Small intestine (tissue), 7 donors: ENCODE data around the gene POGZ. TPM values are rescaled to one million over a fixed set of nuclear protein-coding genes. Genes with fewer than 3 reads are reported as not detected.
A peak's percentile ranks its signal among the peaks of the same experiment; 100 is the strongest.

Experiments used
- DNase-seq, 2 donors: peaks; one replicate each; pipeline versions ENCODE4 v3.0.0 to v3.0.0-alpha.2; 2013
- FAIRE-seq: peaks from 2 replicates; lab custom pipeline; 2012; peaks lifted over from hg19 to GRCh38; lab: Jason Lieb, UNC
- H3K27ac ChIP-seq, 3 donors: one replicate each; pipeline ENCODE4 v1.5.1; 2013; ENCODE audit warnings: low read length in 2 of 3, mild to moderate bottlenecking in 2 of 3, control low read depth in 1 of 3, inconsistent platforms in 1 of 3, low read depth in 1 of 3, moderate library complexity in 1 of 3
- H3K27me3 ChIP-seq, 3 donors: one replicate each; pipeline ENCODE4 v1.6.1; 2013; ENCODE audit warnings: low read length in 3 of 3, inconsistent platforms in 1 of 3; ENCODE audit not compliant: control insufficient read depth in 3 of 3, insufficient read depth in 3 of 3
- H3K36me3 ChIP-seq, 3 donors: one replicate each; pipeline ENCODE4 v1.6.1; 2013; ENCODE audit warnings: low read length in 3 of 3, inconsistent platforms in 1 of 3, low read depth in 1 of 3, mild to moderate bottlenecking in 1 of 3, moderate library complexity in 1 of 3; ENCODE audit not compliant: control insufficient read depth in 3 of 3, insufficient read depth in 2 of 3
- H3K4me1 ChIP-seq, 3 donors: one replicate each; pipeline ENCODE4 v1.6.1; 2013; ENCODE audit warnings: low read length in 2 of 3, inconsistent platforms in 1 of 3, low read depth in 1 of 3, mild to moderate bottlenecking in 1 of 3, moderate library complexity in 1 of 3; ENCODE audit not compliant: control insufficient read depth in 3 of 3, insufficient read depth in 2 of 3
- H3K4me3 ChIP-seq, 3 donors: one replicate each; pipeline ENCODE4 v1.5.1; 2013; ENCODE audit warnings: low read length in 3 of 3, control low read depth in 1 of 3, inconsistent platforms in 1 of 3, low read depth in 1 of 3, mild to moderate bottlenecking in 1 of 3, moderate library complexity in 1 of 3
- H3K9me3 ChIP-seq, 2 donors: one replicate each; pipeline ENCODE4 v1.6.1; 2013; ENCODE audit warnings: low read depth in 1 of 2, low read length in 1 of 2; ENCODE audit not compliant: control insufficient read depth in 2 of 2, insufficient read depth in 1 of 2
- WGBS, 3 donors: extraction: QIAGEN DNeasy Blood & Tissue Kit; methylation state at CpG; one replicate each; pipeline ENCODE4 v1.1.7; 2013; 5-methylcytosine and 5-hydroxymethylcytosine counted together
- polyA plus RNA-seq, 4 donors: library from polyadenylated mRNA; stranded (reverse) in 3 of 4; unstranded in 1 of 4; fragments of 200-250 nt in 3 of 4; fragments of 120-200 nt in 1 of 4; gene quantifications; one replicate each; pipeline versions ENCODE4 v1.2.1 to v1.2.3, GENCODE V29; 2013
- donor health status: healthy with polysubstance abuse.
- donor health status: control.
- donor health status: control.
- donor health status: Bipolar disorder and iron deficiency.
- donor health status: healthy.

The POGZ gene
- polyA plus RNA-seq, 4 donors, result 11.1 to 77.1 (median 16.0) TPM

DNA sequence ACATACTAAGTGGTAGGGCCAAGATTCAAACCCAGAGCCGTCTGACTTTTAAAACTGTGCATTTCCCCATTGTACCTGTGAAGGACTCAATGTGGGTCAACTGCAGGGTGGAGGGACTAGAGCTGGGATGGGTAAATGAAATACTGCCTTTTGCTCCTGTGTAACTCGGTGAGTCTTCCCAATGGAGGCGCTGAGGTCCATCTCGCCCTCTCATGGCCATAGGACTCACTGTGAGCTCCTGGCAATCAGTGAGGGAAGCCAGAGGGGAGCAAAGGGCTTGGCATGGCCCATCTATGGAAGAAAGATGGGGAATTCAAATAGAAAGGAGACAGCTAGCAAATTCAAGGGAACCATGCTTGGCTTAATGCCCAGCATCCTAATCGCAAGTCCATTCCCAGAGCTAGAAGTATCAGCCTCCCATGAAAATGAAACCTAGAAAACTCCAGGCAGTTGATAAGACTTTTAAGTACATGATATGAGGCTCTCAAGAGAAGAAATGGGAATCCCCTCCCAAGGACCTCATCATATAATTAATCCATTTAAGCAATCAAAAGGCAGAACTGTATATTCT lies 26.5 kb upstream of the POGZ start:
- 56 to 75% (median 71%) methylated on average over 5 of the region's 5 CpGs for WGBS, 3 donors
- Histone ChIP-seq H3K4me3 (no peak overlapping the region), H3K27ac (no peak overlapping the region), H3K27me3 (no peaks in the 10 kb centered on the region), H3K9me3 (peaks cover 0 to 6% of the 10 kb centered on the region in 2 donors), H3K36me3 (no peaks in the 10 kb centered on the region), H3K4me1 (no peaks in the 10 kb centered on the region)
- DNase-seq (peak; percentile 36 to 67), FAIRE-seq (no peak)

DNA sequence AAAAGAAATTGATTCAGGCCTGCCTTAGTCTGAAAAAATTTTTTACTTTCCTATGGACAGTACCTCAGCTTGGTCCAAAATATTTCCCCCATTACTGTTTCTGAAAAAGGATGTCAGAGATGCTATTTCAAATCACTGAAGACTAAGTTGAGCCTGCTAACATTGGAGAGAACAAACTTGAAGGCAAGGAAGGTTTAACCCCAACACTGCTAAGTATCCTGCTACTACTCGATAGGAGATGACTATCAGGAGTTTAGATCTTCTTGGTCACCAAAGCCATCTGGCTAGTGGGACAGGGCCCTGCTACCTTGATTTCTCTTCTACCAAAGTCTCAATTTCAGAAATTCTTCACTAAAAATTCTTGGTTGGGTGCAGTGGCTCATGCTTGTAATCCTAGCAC lies 22.7 kb upstream of the POGZ start:
- Histone ChIP-seq H3K4me1 (no peaks in the 10 kb centered on the region), H3K4me3 (no peak overlapping the region), H3K27me3 (no peaks in the 10 kb centered on the region), H3K36me3 (no peaks in the 10 kb centered on the region), H3K9me3 (peaks cover 0 to 6% of the 10 kb centered on the region in 2 donors), H3K27ac (no peak overlapping the region)
- 95 to 96% (median 96%) methylated on average over 1 of the region's 1 CpG for WGBS, 3 donors
- FAIRE-seq (no peak), DNase-seq (no peak)

DNA sequence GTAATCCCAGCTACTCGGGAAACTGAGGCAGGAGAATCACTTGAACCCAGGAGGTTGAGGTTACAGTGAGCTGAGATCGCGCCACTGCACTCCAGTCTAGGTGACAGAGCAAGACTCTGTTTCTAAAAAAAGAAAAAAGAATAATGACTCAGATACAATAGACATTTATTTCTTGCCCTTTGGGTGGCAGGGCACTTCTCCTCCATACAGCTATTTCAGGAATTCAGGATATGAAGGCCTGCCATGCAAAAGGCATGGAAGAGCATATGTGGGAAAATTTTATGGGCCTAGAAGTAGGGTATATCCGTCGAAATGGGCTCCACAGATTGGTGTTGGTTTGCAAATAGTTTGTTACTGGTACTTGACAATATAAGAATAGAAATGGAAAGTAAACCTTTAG lies 20.2 kb upstream of the POGZ start:
- Histone ChIP-seq H3K4me1 (no peaks in the 10 kb centered on the region), H3K9me3 (peaks cover 0 to 6% of the 10 kb centered on the region in 2 donors), H3K27ac (no peak overlapping the region), H3K4me3 (no peak overlapping the region), H3K27me3 (no peaks in the 10 kb centered on the region), H3K36me3 (no peaks in the 10 kb centered on the region)
- DNase-seq (no peak), FAIRE-seq (no peak)
- 90 to 94% (median 91%) methylated on average over 5 of the region's 5 CpGs for WGBS, 3 donors

DNA sequence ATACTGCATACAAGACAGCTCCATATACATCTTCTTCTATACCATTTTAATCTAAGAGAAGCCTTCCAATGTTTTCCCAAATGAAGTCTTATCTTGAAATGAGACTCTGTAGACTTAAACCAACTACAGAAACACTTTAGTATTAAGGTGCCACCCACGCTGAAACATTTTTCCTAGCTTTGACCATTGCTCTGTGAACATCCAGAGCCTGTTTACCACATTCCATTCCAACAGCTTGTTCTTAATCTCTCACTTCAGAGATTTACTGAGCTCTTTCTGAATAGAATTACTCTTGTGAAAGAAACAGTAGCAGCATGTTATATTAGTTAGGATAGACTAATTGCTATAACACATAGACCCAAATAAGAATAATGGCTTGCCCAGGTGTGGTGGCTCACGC lies 19.6 kb upstream of the POGZ start:
- 81 to 88% (median 84%) methylated on average over 2 of the region's 2 CpGs for WGBS, 3 donors
- H3K27me3 ChIP-seq, result no peaks in the 10 kb centered on the region
- FAIRE-seq, result no peak

DNA sequence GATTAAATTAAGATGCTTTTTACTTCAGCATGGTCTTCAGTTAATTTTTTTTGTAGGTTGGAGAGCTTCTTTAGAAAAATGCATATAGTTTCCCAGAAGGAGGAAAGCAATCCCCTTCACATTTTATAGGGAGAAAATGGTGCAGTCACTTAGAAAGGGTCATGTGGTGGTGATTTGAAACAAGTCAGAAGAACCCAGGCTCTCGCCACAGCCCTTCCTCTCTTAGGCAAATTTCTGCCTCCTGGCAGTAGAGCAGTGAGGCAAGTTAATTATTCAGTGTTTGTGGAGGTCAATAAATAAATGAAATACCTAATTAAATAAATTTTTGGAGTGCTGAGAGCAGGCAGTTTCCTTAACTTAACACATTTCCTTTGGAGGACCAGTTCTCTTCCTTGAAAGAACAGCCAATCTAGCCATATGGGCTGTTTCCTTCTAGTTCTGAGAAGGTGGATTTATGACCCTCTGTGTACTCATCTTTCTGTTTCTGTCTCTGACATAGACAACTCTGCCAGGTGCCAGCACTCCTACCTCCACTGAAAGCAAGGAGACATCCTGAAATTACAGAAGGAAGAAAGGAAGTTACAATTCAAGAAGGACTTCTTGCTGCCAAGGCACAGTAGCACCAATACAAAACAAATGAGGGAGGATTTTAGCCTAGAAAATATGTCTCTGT lies 19.0 kb upstream of the POGZ start:
- no peak for DNase-seq
- Histone ChIP-seq H3K27ac (peak overlapping the region in 1 of 3 donors; percentile 14), H3K27me3 (no peaks in the 10 kb centered on the region), H3K4me1 (no peaks in the 10 kb centered on the region), H3K36me3 (no peaks in the 10 kb centered on the region), H3K4me3 (no peak overlapping the region), H3K9me3 (peaks cover 0 to 6% of the 10 kb centered on the region in 2 donors)
- WGBS, 3 donors, result 81 to 90% (median 90%) methylated on average over 1 of the region's 1 CpG
- no peak for FAIRE-seq

More for the DNA sequence above, 19.6 kb upstream of the POGZ start:
- Histone ChIP-seq H3K27ac (no peak overlapping the region), H3K9me3 (peaks cover 0 to 6% of the 10 kb centered on the region in 2 donors), H3K4me3 (no peak overlapping the region), H3K4me1 (no peaks in the 10 kb centered on the region), H3K36me3 (no peaks in the 10 kb centered on the region)
- no peak for DNase-seq

DNA sequence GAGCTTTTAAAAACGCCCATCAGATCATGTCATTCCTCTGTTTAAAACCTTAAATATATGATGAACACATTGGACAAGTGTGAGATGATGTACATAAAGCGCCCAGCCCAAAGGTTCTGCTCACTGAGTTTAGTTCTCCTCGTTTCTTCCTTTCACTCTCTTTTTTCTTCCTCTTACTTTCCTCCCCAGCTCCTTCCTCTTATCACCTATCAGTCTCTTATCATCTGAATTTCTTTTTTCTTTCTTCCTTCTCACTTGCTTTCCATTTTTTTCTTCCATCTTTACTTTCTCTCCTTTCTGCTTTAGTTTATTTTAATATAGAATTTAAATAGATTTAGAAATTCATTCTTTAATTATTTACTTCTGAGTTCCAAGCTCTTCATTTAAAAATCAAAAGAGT lies 17.8 kb upstream of the POGZ start:
- H3K4me1 ChIP-seq, result peaks cover 0 to 3% (median 0%) of the 10 kb centered on the region in 3 donors
- no peak overlapping the region for H3K4me3 ChIP-seq
- no peaks in the 10 kb centered on the region for H3K27me3 ChIP-seq
- H3K9me3 ChIP-seq, result peaks cover 0 to under 1% of the 10 kb centered on the region in 2 donors
- no peak overlapping the region for H3K27ac ChIP-seq
- DNase-seq (no peak), FAIRE-seq (no peak)
- no peaks in the 10 kb centered on the region for H3K36me3 ChIP-seq
- 68 to 82% (median 80%) methylated on average over 3 of the region's 3 CpGs for WGBS, 3 donors

DNA sequence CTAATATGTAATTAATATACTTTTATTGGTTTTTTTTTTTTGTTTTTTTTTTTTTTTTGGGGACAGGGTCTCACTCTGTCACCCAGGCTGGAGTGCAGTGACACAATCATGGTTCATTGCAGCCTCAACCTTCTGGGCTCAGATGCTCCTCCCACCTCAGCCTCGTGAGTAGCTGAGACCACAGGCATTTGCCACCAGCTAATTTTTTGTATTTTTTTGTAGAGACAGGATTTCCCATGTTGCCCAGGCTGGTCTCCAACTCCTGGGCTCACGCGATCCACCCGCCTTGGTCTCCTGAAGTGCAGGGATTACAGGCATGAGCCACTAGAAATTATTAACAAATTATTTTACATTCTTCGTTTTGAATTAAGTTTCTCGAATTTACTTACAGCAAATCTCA lies 16.8 kb upstream of the POGZ start:
- no peaks in the 10 kb centered on the region for H3K36me3 ChIP-seq
- FAIRE-seq (no peak), DNase-seq (no peak)
- H3K4me3 ChIP-seq, result no peak overlapping the region
- peaks cover 0 to 3% (median 0%) of the 10 kb centered on the region in 3 donors for H3K4me1 ChIP-seq
- 85 to 86% (median 86%) methylated on average over 6 of the region's 6 CpGs for WGBS, 3 donors
- H3K27ac ChIP-seq, result no peak overlapping the region
- no peaks in the 10 kb centered on the region for H3K27me3 ChIP-seq
- no peaks in the 10 kb centered on the region for H3K9me3 ChIP-seq

DNA sequence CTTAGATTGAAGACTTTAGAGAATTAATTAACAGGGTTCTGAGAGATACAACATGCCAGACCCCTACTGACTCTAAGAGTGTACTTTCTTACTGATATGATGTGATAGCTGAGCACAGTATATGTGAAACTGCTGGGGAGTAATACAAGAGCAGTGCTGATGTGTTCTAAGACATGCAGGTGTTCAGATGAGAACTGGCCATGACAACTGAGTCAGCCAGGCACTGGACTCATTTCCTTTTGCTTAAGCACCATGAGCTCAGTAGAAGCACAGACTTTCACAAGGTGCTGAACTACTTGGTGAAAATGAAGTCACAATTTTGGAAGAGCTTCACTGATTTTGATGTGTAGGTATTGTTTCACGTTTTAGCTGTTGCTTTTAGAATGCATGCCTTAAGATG lies 15.9 kb upstream of the POGZ start:
- no peak for DNase-seq
- H3K27ac ChIP-seq, result no peak overlapping the region
- H3K36me3 ChIP-seq, result no peaks in the 10 kb centered on the region
- no peak overlapping the region for H3K4me3 ChIP-seq
- peaks cover 0 to 3% (median 0%) of the 10 kb centered on the region in 3 donors for H3K4me1 ChIP-seq
- no peaks in the 10 kb centered on the region for H3K27me3 ChIP-seq
- no peaks in the 10 kb centered on the region for H3K9me3 ChIP-seq
- no peak for FAIRE-seq
- WGBS, 3 donors, result 79 to 88% (median 88%) methylated on average over 1 of the region's 1 CpG
